Osteoblast (primary cell): ENCODE measurements around the gene TUBA4B. TPM values are rescaled to one million over a fixed set of nuclear protein-coding genes. Genes with fewer than 3 reads are reported as not detected.

Source experiments
- DNase-seq: peaks from one replicate; pipeline ENCODE4 v3.0.0; 2011; ENCODE audit warnings: low spot score, mixed read lengths; ENCODE audit not compliant: insufficient read length; ENCODE audit errors: missing footprints
- H2AFZ ChIP-seq: 2 replicates; pipeline ENCODE4 v1.6.0; 2011; ENCODE audit warnings: mild to moderate bottlenecking, low read length
- H3K27ac ChIP-seq: 2 replicates; pipeline ENCODE4 v1.5.1; 2011; ENCODE audit warnings: mild to moderate bottlenecking, low read depth, low read length, moderate library complexity
- H3K27me3 ChIP-seq: 2 replicates; pipeline ENCODE4 v1.6.0; 2012; ENCODE audit warnings: mild to moderate bottlenecking, control low read depth, inconsistent platforms, low read length, moderate library complexity; ENCODE audit not compliant: insufficient read depth
- H3K36me3 ChIP-seq: 2 replicates; pipeline ENCODE4 v1.5.1; 2011; ENCODE audit warnings: mild to moderate bottlenecking, low read length, control low read depth, moderate library complexity; ENCODE audit not compliant: insufficient read depth
- H3K4me1 ChIP-seq: 2 replicates; pipeline ENCODE4 v1.5.1; 2011; ENCODE audit warnings: mild to moderate bottlenecking, low read length, control low read depth, moderate library complexity; ENCODE audit not compliant: insufficient read depth
- H3K4me2 ChIP-seq: 2 replicates; pipeline ENCODE4 v1.6.0; 2011; ENCODE audit warnings: mild to moderate bottlenecking, low read length; ENCODE audit not compliant: insufficient read depth
- H3K4me3 ChIP-seq: fragments of 200-600 bp; sonication (generic); 3 replicates; pipeline ENCODE4 v1.5.1; 2012; ENCODE audit warnings: mild to moderate bottlenecking, low read length, inconsistent platforms; ENCODE audit not compliant: insufficient read depth
- H3K79me2 ChIP-seq: 2 replicates; pipeline ENCODE4 v1.6.0; 2012; ENCODE audit warnings: mild to moderate bottlenecking, low read length, control low read depth, inconsistent platforms; ENCODE audit not compliant: insufficient read depth
- H3K9me3 ChIP-seq: 2 replicates; pipeline ENCODE4 v1.5.1; 2011; ENCODE audit warnings: low read depth, low read length, control low read depth
- H4K20me1 ChIP-seq: 2 replicates; pipeline ENCODE4 v1.6.0; 2012; ENCODE audit warnings: mild to moderate bottlenecking, low read length, control low read depth; ENCODE audit not compliant: insufficient read depth
- CTCF ChIP-seq: IDR thresholded peaks from 2 replicates; pipeline ENCODE4 v1.5.1; 2011; ENCODE audit warnings: mild to moderate bottlenecking, low read depth, low read length, moderate library complexity; ENCODE audit errors: extremely low read depth
- total RNA-seq: library from RNA; depleted of rRNA; stranded (reverse); fragments of >200 nt; gene quantifications from 2 replicates; pipeline ENCODE4 v1.2.3, GENCODE V29; 2012

Gene TUBA4B
- total RNA-seq, 1 donor: not detected

DNA sequence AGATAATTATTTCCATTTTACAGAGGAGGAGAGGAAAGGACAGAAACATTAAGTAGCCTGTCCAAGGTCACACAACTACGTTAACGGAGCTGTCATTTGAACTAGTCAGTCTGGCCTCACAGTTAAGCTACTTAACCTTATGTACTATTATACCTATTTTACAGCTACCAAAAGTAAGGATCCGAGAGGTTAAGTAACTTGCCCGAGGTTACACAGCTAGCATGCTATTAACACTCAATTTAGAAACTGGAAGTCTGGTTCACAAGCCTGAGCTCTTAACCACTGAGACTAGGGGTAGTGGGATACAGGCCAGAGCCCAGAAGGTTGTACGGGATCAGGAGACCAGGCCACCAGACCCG lies 8.3 kb upstream of the TUBA4B start:
- peaks cover 16% of the 10 kb centered on the region for H3K36me3 ChIP-seq
- H3K4me2 ChIP-seq: peak overlapping the region; percentile 92
- H3K4me1 ChIP-seq: peaks cover 29% of the 10 kb centered on the region
- H2AFZ ChIP-seq: peak overlapping the region; percentile 96
- H3K9me3 ChIP-seq: no peaks in the 10 kb centered on the region
- DNase-seq: no peak
- peak overlapping the region; percentile 88 for H3K4me3 ChIP-seq
- no peak for TF ChIP-seq CTCF
- H3K27me3 ChIP-seq: no peaks in the 10 kb centered on the region
- peaks cover 34% of the 10 kb centered on the region for H3K79me2 ChIP-seq
- H3K27ac ChIP-seq: peak overlapping the region; percentile 95
- no peaks in the 10 kb centered on the region for H4K20me1 ChIP-seq

GRCh38 chr2:219245148-219245898 lies 7.7 kb upstream of the TUBA4B start, which contains the start of the genes GLB1L and STK16:
Gene GLB1L, minus strand, starts transcription at chr2:219245444. Its CDS starts 1,871 bp downstream, at chr2:219243573.
Gene STK16, plus strand, starts transcription at chr2:219245479. Its CDS starts 521 bp downstream, at chr2:219246000.
- peaks cover 34% of the 10 kb centered on the region for H3K4me1 ChIP-seq
- no peaks in the 10 kb centered on the region for H4K20me1 ChIP-seq
- H3K79me2 ChIP-seq: peaks cover 34% of the 10 kb centered on the region
- peak within 1 kb of the TSS; percentile 92 for H3K4me2 ChIP-seq
- peak within 1 kb of the TSS; percentile 95 for H3K27ac ChIP-seq
- H3K9me3 ChIP-seq: no peaks in the 10 kb centered on the region
- H2AFZ ChIP-seq: peak within 1 kb of the TSS; percentile 96
- peak; percentile 99 for DNase-seq
- no peak for TF ChIP-seq CTCF
- peak within 1 kb of the TSS; percentile 88 for H3K4me3 ChIP-seq
- H3K36me3 ChIP-seq: peaks cover 20% of the 10 kb centered on the region
- no peaks in the 10 kb centered on the region for H3K27me3 ChIP-seq

GRCh38 chr2:219245899-219246230 lies 7.2 kb upstream of the TUBA4B start:
- H3K36me3 ChIP-seq: peaks cover 23% of the 10 kb centered on the region
- peak overlapping the region; percentile 96 for H2AFZ ChIP-seq
- no peaks in the 10 kb centered on the region for H3K9me3 ChIP-seq
- H3K79me2 ChIP-seq: peaks cover 34% of the 10 kb centered on the region
- no peaks in the 10 kb centered on the region for H3K27me3 ChIP-seq
- peak; percentile 73 for DNase-seq
- peak overlapping the region; percentile 88 for H3K4me3 ChIP-seq
- no peak for TF ChIP-seq CTCF
- peaks cover 37% of the 10 kb centered on the region for H3K4me1 ChIP-seq
- no peaks in the 10 kb centered on the region for H4K20me1 ChIP-seq
- H3K4me2 ChIP-seq: peak overlapping the region; percentile 92
- H3K27ac ChIP-seq: peak overlapping the region; percentile 95

GRCh38 chr2:219246559-219246958 lies 6.5 kb upstream of the TUBA4B start:
- peak overlapping the region; percentile 92 for H3K4me2 ChIP-seq
- no peak for TF ChIP-seq CTCF
- H3K4me1 ChIP-seq: peaks cover 44% of the 10 kb centered on the region

More at GRCh38 chr2:219246559-219246958, 6.5 kb upstream of the TUBA4B start:
- Histone ChIP-seq H3K79me2 (peaks cover 34% of the 10 kb centered on the region), H3K27ac (peak overlapping the region; percentile 95), H3K4me3 (peak overlapping the region; percentile 88), H2AFZ (no peak overlapping the region), H3K9me3 (no peaks in the 10 kb centered on the region), H3K36me3 (peaks cover 23% of the 10 kb centered on the region), H3K27me3 (no peaks in the 10 kb centered on the region), H4K20me1 (no peaks in the 10 kb centered on the region)
- DNase-seq: peak; percentile 32
